Left lung (tissue), 10 donors: ENCODE measurements around the gene PERCC1. TPM values are rescaled to one million over a fixed set of nuclear protein-coding genes. Genes with fewer than 3 reads are reported as not detected.

Experiments
- ATAC-seq: fragments of 200-7000 bp; cut with Tn5 transposase; one replicate; pipeline ENCODE4 v1.9.1; 2020; ENCODE audit warnings: moderate library complexity
- DNase-seq, 4 donors: peaks; one replicate each; pipeline ENCODE4 v3.0.0-alpha.2; 2013 to 2020
- H3K27ac ChIP-seq, 2 donors: fragments of 200-600 bp; sonication (generic) in 1 of 2; one replicate each; pipeline versions ENCODE4 v1.5.0 to v1.8.0; 2020 to 2021
- H3K27me3 ChIP-seq, 2 donors: fragments of 200-600 bp; sonication (generic) in 1 of 2; one replicate each; pipeline versions ENCODE4 v1.5.0 to v1.8.0; 2020 to 2021
- H3K36me3 ChIP-seq, 2 donors: fragments of 200-600 bp; sonication (generic) in 1 of 2; one replicate each; pipeline versions ENCODE4 v1.5.0 to v1.8.0; 2020 to 2021
- H3K4me1 ChIP-seq, 2 donors: fragments of 200-600 bp; one replicate each; pipeline ENCODE4 v1.8.0; 2021
- H3K4me3 ChIP-seq, 2 donors: fragments of 200-600 bp; sonication (generic) in 1 of 2; one replicate each; pipeline versions ENCODE4 v1.5.0 to v1.8.0; 2020 to 2021; ENCODE audit warnings: mild to moderate bottlenecking in 1 of 2
- H3K9me3 ChIP-seq, 2 donors: fragments of 200-600 bp; sonication (generic) in 1 of 2; one replicate each; pipeline versions ENCODE4 v1.5.0 to v1.8.0; 2020 to 2021
- intact Hi-C, 2 donors: fragments of 100-400 bp; cut with DNase I; formaldehyde crosslinking; loops; one replicate each; pipeline versions ENCODE4 v1.11.2 to v1.14.2; 2022
- polyA plus RNA-seq, 6 donors: library from polyadenylated mRNA; unstranded; fragments of 120-200 nt; gene quantifications; one replicate each; pipeline ENCODE4 v1.2.1, GENCODE V29; 2013; ENCODE audit not compliant: insufficient read length in 6 of 6
- total RNA-seq, 2 donors: library from RNA; stranded (reverse); fragmentation: NEBNext Ultra II Directional; extraction: Animal tissue kit (Norgen Biotek cat#: 25700); gene quantifications; one replicate each; pipeline ENCODE4 v1.2.1, GENCODE V29; 2021
- TF ChIP-seq, protein P1 (sequence below), 2 donors: fragments of 200-600 bp; sonication (generic) in 1 of 2; IDR thresholded peaks; one replicate each; pipeline versions ENCODE4 v1.5.0 to v1.8.0; 2021; ENCODE audit warnings: antibody characterized with exemption in 2 of 2
- donor health status: DM: no; HTN: yes; CAD: no.
- donor health status: DM: no; HTN: no; CAD: no.

Gene PERCC1
- total and polyA plus RNA-seq, 8 donors, result 0.31 to 4.4 (median 3.3) TPM; not detected in 1

DNA sequence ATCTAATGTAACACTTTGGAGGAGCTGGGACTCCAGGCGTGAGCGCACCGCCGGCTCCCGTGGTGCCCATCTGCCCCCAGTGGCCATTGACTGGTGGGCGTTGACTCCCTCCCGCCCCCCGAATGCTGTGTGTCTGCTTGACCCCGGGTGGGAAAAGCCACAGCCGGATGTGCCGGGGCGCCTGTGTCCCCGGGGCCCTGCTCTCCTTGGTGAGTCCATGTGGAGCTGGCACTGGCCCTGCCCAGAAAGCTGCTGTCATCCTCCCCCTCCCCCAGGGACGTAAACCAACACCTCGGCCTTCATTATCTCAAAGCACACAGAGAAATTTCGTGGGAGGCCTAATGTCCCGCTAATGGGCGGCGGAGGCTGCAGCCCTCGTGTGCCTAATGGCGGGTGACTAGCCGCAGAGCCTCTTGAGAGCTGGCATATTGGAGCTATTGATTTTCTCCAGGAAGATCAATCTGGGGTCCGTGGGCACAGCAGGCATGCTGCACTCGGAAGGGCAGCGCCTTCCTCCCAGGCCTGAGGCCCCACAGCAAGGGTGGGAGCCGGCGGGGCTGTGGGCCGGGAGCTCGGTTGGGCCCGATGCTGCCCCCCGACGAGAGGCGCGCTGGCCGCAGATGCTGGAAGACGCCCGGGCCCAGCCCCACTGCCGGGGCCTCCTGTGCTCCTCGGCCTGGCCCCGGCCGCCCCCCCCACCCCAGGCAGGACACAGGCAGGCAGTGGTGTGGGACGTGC, 4.0 kb upstream of the PERCC1 start:
- Histone ChIP-seq H3K4me3 (no peak overlapping the region), H3K9me3 (no peaks in the 10 kb centered on the region), H3K27ac (no peak overlapping the region), H3K27me3 (peaks cover 0 to 38% of the 10 kb centered on the region in 2 donors), H3K4me1 (no peaks in the 10 kb centered on the region), H3K36me3 (no peaks in the 10 kb centered on the region)
- intact Hi-C loops, result no loop called here
- TF ChIP-seq, protein P1, sequence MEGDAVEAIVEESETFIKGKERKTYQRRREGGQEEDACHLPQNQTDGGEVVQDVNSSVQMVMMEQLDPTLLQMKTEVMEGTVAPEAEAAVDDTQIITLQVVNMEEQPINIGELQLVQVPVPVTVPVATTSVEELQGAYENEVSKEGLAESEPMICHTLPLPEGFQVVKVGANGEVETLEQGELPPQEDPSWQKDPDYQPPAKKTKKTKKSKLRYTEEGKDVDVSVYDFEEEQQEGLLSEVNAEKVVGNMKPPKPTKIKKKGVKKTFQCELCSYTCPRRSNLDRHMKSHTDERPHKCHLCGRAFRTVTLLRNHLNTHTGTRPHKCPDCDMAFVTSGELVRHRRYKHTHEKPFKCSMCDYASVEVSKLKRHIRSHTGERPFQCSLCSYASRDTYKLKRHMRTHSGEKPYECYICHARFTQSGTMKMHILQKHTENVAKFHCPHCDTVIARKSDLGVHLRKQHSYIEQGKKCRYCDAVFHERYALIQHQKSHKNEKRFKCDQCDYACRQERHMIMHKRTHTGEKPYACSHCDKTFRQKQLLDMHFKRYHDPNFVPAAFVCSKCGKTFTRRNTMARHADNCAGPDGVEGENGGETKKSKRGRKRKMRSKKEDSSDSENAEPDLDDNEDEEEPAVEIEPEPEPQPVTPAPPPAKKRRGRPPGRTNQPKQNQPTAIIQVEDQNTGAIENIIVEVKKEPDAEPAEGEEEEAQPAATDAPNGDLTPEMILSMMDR (IDR thresholded peaks at IDR 0.05), result no peak
- no peak for ATAC-seq
- DNase-seq, result no peak

DNA sequence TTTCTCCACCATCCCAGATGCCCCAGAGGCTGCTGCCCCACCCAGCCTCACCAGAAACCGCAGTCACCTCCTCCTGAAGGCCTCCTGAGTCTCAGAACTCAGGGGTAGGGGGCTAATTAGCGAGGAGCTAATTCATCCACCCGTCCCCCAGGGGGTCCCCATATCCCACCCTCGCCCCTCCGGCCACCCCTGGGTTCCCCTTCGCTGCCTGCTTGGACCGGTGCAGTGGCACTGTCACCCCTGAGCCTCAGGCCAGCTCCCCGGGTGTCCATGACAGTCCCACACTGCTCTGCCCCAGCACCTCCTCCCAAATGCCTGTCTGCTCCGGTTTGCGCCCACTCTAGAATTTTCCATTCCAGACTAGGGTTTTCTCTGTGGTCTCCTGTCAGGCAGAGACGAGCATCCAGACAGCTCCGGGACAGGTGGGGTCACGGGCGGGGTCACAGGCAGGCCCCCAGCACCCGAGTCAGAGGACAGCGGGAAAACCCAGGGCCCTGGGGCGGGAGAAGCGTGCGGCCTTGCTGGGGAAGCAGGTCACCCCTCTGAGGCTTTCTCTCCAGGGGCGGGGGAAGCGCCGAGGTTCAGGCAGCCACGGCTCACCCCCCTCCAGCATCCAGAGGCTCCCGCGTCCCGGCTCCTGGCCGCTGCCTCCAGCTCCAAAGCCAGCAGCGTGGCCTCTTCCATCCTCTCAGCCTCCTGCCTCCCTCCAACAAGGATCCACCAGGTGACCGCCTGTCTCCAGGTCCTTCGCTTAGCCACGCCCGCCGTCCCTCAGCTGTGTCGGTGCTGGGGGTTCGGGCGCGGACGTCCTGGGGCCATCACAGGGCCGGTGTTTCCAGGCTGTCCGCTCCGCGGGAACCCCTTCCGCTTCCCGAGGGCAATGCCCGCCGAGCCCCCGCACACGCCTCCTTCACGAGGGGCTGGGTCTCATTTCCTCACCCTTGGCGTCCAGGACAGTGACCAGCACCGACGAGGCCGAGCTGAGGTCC, 3.1 kb upstream of the PERCC1 start:
- Histone ChIP-seq H3K9me3 (no peaks in the 10 kb centered on the region), H3K27me3 (peaks cover 0 to 47% of the 10 kb centered on the region in 2 donors), H3K27ac (no peak overlapping the region), H3K36me3 (no peaks in the 10 kb centered on the region), H3K4me1 (no peaks in the 10 kb centered on the region), H3K4me3 (no peak overlapping the region)
- intact Hi-C loops, result no loop called here
- DNase-seq (no peak), ATAC-seq (no peak)
- TF ChIP-seq, protein P1 (IDR thresholded peaks at IDR 0.05), result no peak

DNA sequence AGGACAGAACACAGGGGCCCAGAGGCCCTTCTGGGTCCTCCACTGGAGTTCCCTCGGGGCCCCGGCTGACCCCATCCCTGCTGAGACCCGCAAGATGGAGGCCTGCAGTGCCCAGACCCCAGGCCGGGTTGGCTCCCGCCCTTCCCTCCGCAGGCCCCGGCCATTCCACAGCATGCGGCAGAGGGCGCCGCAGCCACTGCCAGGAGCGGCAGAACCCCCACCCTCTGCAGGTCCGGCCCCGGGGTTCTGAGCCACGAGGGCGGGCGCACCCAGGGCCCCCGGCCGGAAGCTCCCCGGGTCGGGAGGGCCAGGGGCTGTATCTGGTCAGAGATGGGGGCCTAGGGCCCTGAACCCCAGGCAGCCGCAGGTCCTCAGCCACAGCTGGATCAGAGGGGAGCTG, 2.4 kb upstream of the PERCC1 start:
- Histone ChIP-seq H3K4me3 (no peak overlapping the region), H3K27me3 (peaks cover 0 to 54% of the 10 kb centered on the region in 2 donors), H3K36me3 (no peaks in the 10 kb centered on the region), H3K4me1 (no peaks in the 10 kb centered on the region), H3K27ac (no peak overlapping the region), H3K9me3 (no peaks in the 10 kb centered on the region)
- intact Hi-C loops, result no loop called here
- TF ChIP-seq, protein P1 (IDR thresholded peaks at IDR 0.05), result no peak
- ATAC-seq (peak; percentile 42), DNase-seq (no peak)

DNA sequence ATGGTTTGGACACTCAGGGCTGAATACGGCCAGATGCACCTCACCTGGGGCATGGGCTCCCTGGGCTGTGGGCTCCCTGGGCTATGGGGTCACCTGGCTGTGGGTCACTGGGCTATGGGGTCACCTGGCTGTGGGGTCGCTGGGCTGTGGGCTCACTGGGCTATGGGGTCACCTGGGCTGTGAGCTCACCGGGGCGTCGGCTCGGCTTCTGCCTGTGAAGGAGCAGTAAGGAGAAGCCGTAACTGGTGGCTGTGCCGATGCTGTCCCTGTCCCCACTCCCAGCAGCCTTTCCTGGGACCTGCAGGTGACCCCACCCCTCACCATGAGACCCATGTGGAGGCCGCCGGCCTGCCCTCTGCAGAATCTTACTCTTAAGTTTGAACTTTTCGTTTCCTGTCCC, 1.9 kb upstream of the PERCC1 start:
- Histone ChIP-seq H3K9me3 (no peaks in the 10 kb centered on the region), H3K4me3 (no peak overlapping the region), H3K36me3 (no peaks in the 10 kb centered on the region), H3K27ac (no peak overlapping the region), H3K4me1 (no peaks in the 10 kb centered on the region), H3K27me3 (peaks cover 0 to 59% of the 10 kb centered on the region in 2 donors)
- DNase-seq (no peak), ATAC-seq (no peak)
- intact Hi-C loops, result no loop called here
- TF ChIP-seq, protein P1 (IDR thresholded peaks at IDR 0.05), result no peak

DNA sequence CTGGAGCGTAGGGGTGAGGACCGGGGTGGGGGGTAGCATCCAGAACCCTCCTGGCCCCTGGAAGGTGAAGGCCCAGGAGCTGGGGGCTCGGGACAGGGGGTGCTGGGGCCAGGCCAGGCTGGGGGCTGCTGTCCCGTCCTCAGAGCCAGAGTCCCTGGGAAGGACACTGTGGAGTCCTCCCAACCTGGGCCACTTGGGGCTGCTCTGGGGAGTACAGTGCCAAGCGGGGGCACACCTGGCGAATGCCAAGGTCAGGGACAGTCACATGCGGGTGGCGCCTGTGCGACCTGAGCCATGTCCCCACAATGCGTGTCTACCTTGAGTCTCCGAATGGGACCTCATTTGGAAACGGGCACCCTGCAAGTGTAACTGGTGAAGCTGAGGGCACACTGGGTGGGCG, 1.2 kb upstream of the PERCC1 start:
- TF ChIP-seq, protein P1 (IDR thresholded peaks at IDR 0.05), result no peak
- H3K4me1 ChIP-seq, result no peaks in the 10 kb centered on the region
- ATAC-seq (no peak), DNase-seq (no peak)
- no peak overlapping the region for H3K27ac ChIP-seq
- H3K36me3 ChIP-seq, result no peaks in the 10 kb centered on the region
- peaks cover 0 to 63% of the 10 kb centered on the region in 2 donors for H3K27me3 ChIP-seq
- intact Hi-C loops, result no loop called here
- no peak overlapping the region for H3K4me3 ChIP-seq
- H3K9me3 ChIP-seq, result no peaks in the 10 kb centered on the region
